Esophagus squamous epithelium (tissue), 4 donors: Measurements from ENCODE around the gene COMMD1.

Source experiments
- POLR2A ChIP-seq, 4 donors: fragments of 450-650 bp; IDR thresholded peaks; one replicate each; pipeline ENCODE4 v1.6.1; 2017; ENCODE audit warnings: antibody characterized with exemption in 4 of 4, mild to moderate bottlenecking in 4 of 4, moderate library complexity in 3 of 4
- TF ChIP-seq, protein P1 (sequence below), 6 experiments: fragments of 450-650 bp in 4 of 6; fragments of 200-600 bp in 2 of 6; sonication (generic) in 2 of 6; IDR thresholded peaks; one replicate each; pipeline ENCODE4 v1.5.1; 2016 to 2019; ENCODE audit warnings: antibody characterized with exemption in 6 of 6, mild to moderate bottlenecking in 4 of 6, moderate library complexity in 4 of 6

GRCh38 chr2:61882850-61883249, 22.6 kb upstream of the COMMD1 start:
- TF ChIP-seq, protein P1, sequence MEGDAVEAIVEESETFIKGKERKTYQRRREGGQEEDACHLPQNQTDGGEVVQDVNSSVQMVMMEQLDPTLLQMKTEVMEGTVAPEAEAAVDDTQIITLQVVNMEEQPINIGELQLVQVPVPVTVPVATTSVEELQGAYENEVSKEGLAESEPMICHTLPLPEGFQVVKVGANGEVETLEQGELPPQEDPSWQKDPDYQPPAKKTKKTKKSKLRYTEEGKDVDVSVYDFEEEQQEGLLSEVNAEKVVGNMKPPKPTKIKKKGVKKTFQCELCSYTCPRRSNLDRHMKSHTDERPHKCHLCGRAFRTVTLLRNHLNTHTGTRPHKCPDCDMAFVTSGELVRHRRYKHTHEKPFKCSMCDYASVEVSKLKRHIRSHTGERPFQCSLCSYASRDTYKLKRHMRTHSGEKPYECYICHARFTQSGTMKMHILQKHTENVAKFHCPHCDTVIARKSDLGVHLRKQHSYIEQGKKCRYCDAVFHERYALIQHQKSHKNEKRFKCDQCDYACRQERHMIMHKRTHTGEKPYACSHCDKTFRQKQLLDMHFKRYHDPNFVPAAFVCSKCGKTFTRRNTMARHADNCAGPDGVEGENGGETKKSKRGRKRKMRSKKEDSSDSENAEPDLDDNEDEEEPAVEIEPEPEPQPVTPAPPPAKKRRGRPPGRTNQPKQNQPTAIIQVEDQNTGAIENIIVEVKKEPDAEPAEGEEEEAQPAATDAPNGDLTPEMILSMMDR (IDR thresholded peaks at IDR 0.05), result no peak
- TF ChIP-seq POLR2A (IDR thresholded peaks at IDR 0.05), result no peak
